ENCODE results near the gene MRPL27.

Gene MRPL27

DNA sequence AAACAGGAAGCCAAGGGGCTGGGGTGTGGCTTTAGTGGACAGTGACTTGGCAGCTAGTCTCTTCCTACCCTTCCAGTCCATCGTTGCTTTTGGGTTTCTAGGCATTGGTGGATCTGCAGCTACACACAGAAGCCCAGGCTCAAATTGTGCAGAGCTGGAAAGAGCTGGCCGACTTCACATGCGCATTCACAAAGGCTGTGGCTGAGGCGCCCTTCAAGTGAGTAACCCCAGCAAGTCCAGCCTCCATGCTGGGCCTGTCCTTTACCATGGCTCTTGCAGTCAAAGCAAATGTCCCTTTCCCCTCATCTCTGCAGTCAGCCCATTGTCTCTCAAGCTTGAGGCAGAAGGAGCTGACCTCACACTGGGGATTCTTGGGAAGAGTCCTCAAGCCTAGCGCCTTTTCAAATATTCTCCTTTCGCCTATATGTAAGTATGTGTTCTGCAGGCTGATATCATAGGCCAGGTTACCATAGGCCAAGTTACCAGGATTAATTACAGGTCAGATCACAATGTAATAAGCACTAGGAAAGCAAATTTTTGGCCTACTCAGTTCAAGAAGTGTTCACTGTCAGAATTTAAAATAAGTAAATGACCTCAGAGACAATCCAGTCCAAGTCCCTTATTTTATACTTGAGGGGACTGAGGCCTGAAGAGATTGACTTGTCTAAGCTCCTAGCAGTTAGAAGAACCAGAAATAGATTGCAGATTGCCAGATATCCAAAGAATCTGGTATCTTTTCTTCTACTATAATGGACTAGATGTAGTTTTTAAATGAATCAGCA, 6.6 kb upstream of the MRPL27 start:
- H3K27me3 ChIP-seq (ENCODE audit: insufficient read depth, low read length, poor library complexity, severe bottlenecking): no peaks in the 10 kb centered on the region
- H3K9me2 ChIP-seq (replicated peaks; ENCODE audit: low read depth, low read length): no peaks in the 10 kb centered on the region
- H3F3A ChIP-seq (ENCODE audit: low read depth): no peaks in the 10 kb centered on the region
- H3K79me2 ChIP-seq (ENCODE audit: insufficient read depth, low read length): no peaks in the 10 kb centered on the region
- no peak overlapping the region for H3K4me2 ChIP-seq (ENCODE audit: low read depth, low read length, poor library complexity, severe bottlenecking)
- H3K4me3 ChIP-seq (ENCODE audit: low read length, poor library complexity, severe bottlenecking): no peak overlapping the region
- no peak overlapping the region for H3K9ac ChIP-seq (ENCODE audit: low read depth, low read length, poor library complexity, severe bottlenecking)
- no peaks in the 10 kb centered on the region for H4K20me1 ChIP-seq (ENCODE audit: insufficient read depth, low read length, poor library complexity, severe bottlenecking)
- no peak overlapping the region for H2AFZ ChIP-seq (ENCODE audit: low read length)
- peaks cover 53% of the 10 kb centered on the region; the same call in 1 of the 2 replicates for H3K36me3 ChIP-seq (ENCODE audit: insufficient read depth, low read length)
- H3K9me3 ChIP-seq (ENCODE audit: insufficient read depth, low read depth, low read length): no peaks in the 10 kb centered on the region
- no peaks in the 10 kb centered on the region for H3K4me1 ChIP-seq (ENCODE audit: insufficient read depth, low read length, poor library complexity, severe bottlenecking)
- TF ChIP-seq, protein P1, sequence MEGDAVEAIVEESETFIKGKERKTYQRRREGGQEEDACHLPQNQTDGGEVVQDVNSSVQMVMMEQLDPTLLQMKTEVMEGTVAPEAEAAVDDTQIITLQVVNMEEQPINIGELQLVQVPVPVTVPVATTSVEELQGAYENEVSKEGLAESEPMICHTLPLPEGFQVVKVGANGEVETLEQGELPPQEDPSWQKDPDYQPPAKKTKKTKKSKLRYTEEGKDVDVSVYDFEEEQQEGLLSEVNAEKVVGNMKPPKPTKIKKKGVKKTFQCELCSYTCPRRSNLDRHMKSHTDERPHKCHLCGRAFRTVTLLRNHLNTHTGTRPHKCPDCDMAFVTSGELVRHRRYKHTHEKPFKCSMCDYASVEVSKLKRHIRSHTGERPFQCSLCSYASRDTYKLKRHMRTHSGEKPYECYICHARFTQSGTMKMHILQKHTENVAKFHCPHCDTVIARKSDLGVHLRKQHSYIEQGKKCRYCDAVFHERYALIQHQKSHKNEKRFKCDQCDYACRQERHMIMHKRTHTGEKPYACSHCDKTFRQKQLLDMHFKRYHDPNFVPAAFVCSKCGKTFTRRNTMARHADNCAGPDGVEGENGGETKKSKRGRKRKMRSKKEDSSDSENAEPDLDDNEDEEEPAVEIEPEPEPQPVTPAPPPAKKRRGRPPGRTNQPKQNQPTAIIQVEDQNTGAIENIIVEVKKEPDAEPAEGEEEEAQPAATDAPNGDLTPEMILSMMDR (conservative IDR thresholded peaks at IDR 0.05; ENCODE audit: low read length): no peak
- TF ChIP-seq EZH2phosphoT487 (IDR thresholded peaks at IDR 0.05; ENCODE audit: borderline replicate concordance): no peak

DNA sequence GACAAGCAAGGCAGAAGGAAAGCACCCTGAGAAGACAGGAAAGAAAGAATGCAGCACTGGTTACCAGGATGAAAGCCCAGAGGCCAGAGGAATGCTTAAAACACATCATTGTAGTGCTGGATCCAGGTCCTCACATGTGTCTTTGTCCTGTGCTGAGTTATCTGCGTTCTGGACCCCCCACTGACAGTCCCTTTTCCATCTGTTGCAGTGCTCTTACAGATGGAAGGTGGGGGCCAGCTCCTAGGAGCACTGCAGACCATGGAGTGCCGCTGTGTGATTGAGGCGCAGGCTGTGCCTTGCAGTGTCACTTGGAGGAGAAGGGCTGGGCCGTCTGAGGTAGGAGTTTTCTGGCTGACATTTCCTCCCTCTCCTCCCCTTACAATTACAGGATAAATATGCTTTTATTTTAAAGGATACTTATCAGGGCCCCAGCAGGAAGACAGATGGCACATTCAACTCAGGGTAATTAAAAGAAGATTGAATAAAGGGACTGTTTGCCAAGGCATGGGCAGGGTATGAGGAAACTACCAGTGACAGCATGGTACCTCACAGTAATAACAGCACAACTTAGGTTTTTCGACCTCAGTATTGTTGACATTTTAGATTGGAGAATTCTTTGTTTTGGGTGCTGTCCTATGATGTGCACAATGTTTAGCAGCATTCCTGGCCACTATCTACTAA, 3.0 kb upstream of the MRPL27 start:
- no peaks in the 10 kb centered on the region for H3K27me3 ChIP-seq (ENCODE audit: insufficient read depth, low read length, poor library complexity, severe bottlenecking)
- H3K9ac ChIP-seq (ENCODE audit: low read depth, low read length, poor library complexity, severe bottlenecking): no peak overlapping the region
- peaks cover 28% of the 10 kb centered on the region for H3K79me2 ChIP-seq (ENCODE audit: insufficient read depth, low read length)
- H2AFZ ChIP-seq (ENCODE audit: low read length): no peak overlapping the region
- H3K9me3 ChIP-seq (ENCODE audit: insufficient read depth, low read depth, low read length): no peaks in the 10 kb centered on the region
- H3K4me1 ChIP-seq (ENCODE audit: insufficient read depth, low read length, poor library complexity, severe bottlenecking): peaks cover 25% of the 10 kb centered on the region
- TF ChIP-seq EZH2phosphoT487 (IDR thresholded peaks at IDR 0.05; ENCODE audit: borderline replicate concordance): no peak
- TF ChIP-seq, protein P1 (conservative IDR thresholded peaks at IDR 0.05; ENCODE audit: low read length): no peak
- H4K20me1 ChIP-seq (ENCODE audit: insufficient read depth, low read length, poor library complexity, severe bottlenecking): no peaks in the 10 kb centered on the region
- H3K36me3 ChIP-seq (ENCODE audit: insufficient read depth, low read length): peaks cover 18% of the 10 kb centered on the region; the same call in 1 of the 2 replicates
- no peak overlapping the region for H3K4me3 ChIP-seq (ENCODE audit: low read length, poor library complexity, severe bottlenecking)
- no peaks in the 10 kb centered on the region for H3F3A ChIP-seq (ENCODE audit: low read depth)
- peak overlapping the region; percentile 18 for H3K4me2 ChIP-seq (ENCODE audit: low read depth, low read length, poor library complexity, severe bottlenecking)
- H3K9me2 ChIP-seq (replicated peaks; ENCODE audit: low read depth, low read length): no peaks in the 10 kb centered on the region

GRCh38 chr17:50373705-50374104, 721 bp upstream of the MRPL27 start:
- H3K9me3 ChIP-seq (ENCODE audit: insufficient read depth, low read depth, low read length): no peaks in the 10 kb centered on the region
- peaks cover 19% of the 10 kb centered on the region for H3K36me3 ChIP-seq (ENCODE audit: insufficient read depth, low read length)
- peak overlapping the region; percentile 87 for H3K4me3 ChIP-seq (ENCODE audit: low read length, poor library complexity, severe bottlenecking)
- H3K9me2 ChIP-seq (replicated peaks; ENCODE audit: low read depth, low read length): no peaks in the 10 kb centered on the region
- no peaks in the 10 kb centered on the region for H3K27me3 ChIP-seq (ENCODE audit: insufficient read depth, low read length, poor library complexity, severe bottlenecking)
- no peaks in the 10 kb centered on the region for H3F3A ChIP-seq (ENCODE audit: low read depth)
- H3K9ac ChIP-seq (ENCODE audit: low read depth, low read length, poor library complexity, severe bottlenecking): peak overlapping the region; percentile 96
- H4K20me1 ChIP-seq (ENCODE audit: insufficient read depth, low read length, poor library complexity, severe bottlenecking): no peaks in the 10 kb centered on the region
- no peak for TF ChIP-seq EZH2phosphoT487 (IDR thresholded peaks at IDR 0.05; ENCODE audit: borderline replicate concordance)
- TF ChIP-seq, protein P1 (conservative IDR thresholded peaks at IDR 0.05; ENCODE audit: low read length): no peak
- H3K4me1 ChIP-seq (ENCODE audit: insufficient read depth, low read length, poor library complexity, severe bottlenecking): peaks cover 30% of the 10 kb centered on the region
- H3K79me2 ChIP-seq (ENCODE audit: insufficient read depth, low read length): peaks cover 49% of the 10 kb centered on the region
- H3K4me2 ChIP-seq (ENCODE audit: low read depth, low read length, poor library complexity, severe bottlenecking): peak overlapping the region; percentile 87
- H2AFZ ChIP-seq (ENCODE audit: low read length): no peak overlapping the region
